ENCODE results near the gene GRB14. TPM values are rescaled to one million over a fixed set of nuclear protein-coding genes. Genes with fewer than 3 reads are reported as not detected.

GRB14 gene
- total RNA-seq, 3 donors from 2014 or later (not counting 1 experiment from before 2014, with no cell fraction given), result not detected

DNA sequence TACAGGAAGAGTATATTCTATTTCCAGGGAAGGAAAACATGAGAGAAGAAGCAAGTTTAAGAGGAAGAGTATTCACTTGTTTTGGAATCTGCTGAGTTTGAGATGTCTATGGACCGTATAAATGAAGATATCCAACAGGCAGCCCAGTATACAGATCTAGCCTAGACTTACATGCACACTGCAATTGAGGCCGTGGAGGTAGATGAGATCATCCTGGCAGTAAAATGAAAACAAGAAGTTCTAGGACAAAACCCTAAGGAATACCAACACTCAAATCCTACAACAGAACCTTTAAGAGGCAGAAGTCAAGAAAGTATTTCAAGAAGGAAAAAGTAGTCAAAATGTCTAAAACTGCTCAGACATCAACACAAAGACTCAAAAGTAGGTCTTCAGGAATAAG is 16.0 kb downstream of the GRB14 start:
- Histone ChIP-seq H3K4me1 (ENCODE audit: control insufficient read depth, insufficient read depth, low read length) (no peaks in the 10 kb centered on the region), H3K4me3 (ENCODE audit: low read length) (no peak overlapping the region), H3K9me3 (ENCODE audit: control insufficient read depth, insufficient read depth, low read length) (no peaks in the 10 kb centered on the region), H3K27ac (ENCODE audit: low read length) (no peak overlapping the region), H3K27me3 (ENCODE audit: control insufficient read depth, insufficient read depth, low read length) (no peaks in the 10 kb centered on the region), H3K36me3 (ENCODE audit: control insufficient read depth, insufficient read depth, low read length) (no peaks in the 10 kb centered on the region)
- Mint-ChIP-seq H3K27me3 (ENCODE audit: low read depth in 2 of 2) (no peaks in the 10 kb centered on the region), H3K9me3 (peaks cover 0 to 3% of the 10 kb centered on the region in 2 donors), H3K27ac (no peak overlapping the region), H3K4me3 (no peak overlapping the region), H3K4me1 (no peaks in the 10 kb centered on the region), H3K36me3 (no peaks in the 10 kb centered on the region)
- no peak for ATAC-seq
- no peak for DNase-seq
- intact Hi-C loops (cut with micrococcal nuclease), result no loop called here
- TF ChIP-seq, protein P1, sequence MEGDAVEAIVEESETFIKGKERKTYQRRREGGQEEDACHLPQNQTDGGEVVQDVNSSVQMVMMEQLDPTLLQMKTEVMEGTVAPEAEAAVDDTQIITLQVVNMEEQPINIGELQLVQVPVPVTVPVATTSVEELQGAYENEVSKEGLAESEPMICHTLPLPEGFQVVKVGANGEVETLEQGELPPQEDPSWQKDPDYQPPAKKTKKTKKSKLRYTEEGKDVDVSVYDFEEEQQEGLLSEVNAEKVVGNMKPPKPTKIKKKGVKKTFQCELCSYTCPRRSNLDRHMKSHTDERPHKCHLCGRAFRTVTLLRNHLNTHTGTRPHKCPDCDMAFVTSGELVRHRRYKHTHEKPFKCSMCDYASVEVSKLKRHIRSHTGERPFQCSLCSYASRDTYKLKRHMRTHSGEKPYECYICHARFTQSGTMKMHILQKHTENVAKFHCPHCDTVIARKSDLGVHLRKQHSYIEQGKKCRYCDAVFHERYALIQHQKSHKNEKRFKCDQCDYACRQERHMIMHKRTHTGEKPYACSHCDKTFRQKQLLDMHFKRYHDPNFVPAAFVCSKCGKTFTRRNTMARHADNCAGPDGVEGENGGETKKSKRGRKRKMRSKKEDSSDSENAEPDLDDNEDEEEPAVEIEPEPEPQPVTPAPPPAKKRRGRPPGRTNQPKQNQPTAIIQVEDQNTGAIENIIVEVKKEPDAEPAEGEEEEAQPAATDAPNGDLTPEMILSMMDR (IDR thresholded peaks at IDR 0.05), result no peak
- WGBS (ENCODE audit: insufficient coverage), result 100% methylated on average over 1 of the region's 2 CpGs

DNA sequence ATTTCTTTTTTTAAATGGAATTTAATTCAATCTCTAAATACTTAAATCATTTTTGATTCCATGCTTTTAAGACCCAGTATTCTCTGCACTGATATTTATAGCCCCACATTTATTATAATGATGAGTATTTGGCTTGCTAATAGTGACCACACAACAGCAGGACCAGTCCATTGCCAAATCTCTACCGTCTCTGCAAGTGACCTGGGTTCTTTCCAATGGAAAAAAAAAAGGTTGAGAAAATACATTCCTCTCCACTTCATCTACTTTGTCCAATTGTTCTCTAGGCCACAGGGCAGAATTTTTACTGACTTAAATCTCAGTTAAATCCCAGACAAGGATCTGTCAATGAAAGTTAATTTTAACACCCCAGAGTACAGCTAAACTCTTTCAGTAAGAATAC is 20.5 kb downstream of the GRB14 start:
- 63% methylated on average over 1 of the region's 1 CpG for WGBS (ENCODE audit: insufficient coverage)
- Histone ChIP-seq H3K27ac (ENCODE audit: low read length) (no peak overlapping the region), H3K4me3 (ENCODE audit: low read length) (no peak overlapping the region), H3K9me3 (ENCODE audit: control insufficient read depth, insufficient read depth, low read length) (no peaks in the 10 kb centered on the region), H3K27me3 (ENCODE audit: control insufficient read depth, insufficient read depth, low read length) (no peaks in the 10 kb centered on the region), H3K36me3 (ENCODE audit: control insufficient read depth, insufficient read depth, low read length) (no peaks in the 10 kb centered on the region), H3K4me1 (ENCODE audit: control insufficient read depth, insufficient read depth, low read length) (no peaks in the 10 kb centered on the region)
- Mint-ChIP-seq H3K36me3 (no peaks in the 10 kb centered on the region), H3K4me3 (no peak overlapping the region), H3K4me1 (no peaks in the 10 kb centered on the region), H3K27me3 (ENCODE audit: low read depth in 2 of 2) (no peaks in the 10 kb centered on the region), H3K9me3 (peaks cover 0 to 7% of the 10 kb centered on the region in 2 donors), H3K27ac (no peak overlapping the region)
- ATAC-seq (no peak), DNase-seq (no peak)
- TF ChIP-seq, protein P1 (IDR thresholded peaks at IDR 0.05), result no peak
- intact Hi-C loops (cut with micrococcal nuclease), result no loop called here

DNA sequence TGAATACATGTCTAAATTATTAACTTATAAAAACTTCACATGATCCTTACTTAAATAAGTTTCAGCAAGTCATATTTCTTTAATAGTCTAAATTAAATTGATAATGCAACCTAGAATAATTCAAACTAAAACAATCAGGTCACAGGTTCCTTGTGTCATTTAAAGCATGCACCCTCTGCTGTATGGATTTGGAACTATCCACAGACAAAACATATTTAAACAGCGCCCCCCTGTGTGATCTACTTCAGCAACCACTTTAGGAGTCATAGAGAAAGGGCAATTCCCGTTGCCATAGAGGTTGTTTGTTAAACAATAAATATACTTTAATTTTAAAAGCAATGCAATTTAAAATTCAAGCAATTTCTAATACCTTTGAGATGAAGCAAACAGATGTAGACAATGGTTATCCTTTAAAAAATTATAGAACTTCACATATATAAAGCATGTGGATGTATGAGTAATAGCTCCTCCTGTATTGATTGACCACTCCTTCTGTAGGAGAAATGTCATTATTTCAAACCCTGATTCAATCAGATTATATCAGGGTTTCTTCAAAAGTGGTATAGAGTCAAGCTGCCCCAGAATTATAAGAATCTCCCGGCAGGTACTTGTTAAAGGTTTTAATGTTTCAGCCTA is 21.2 kb downstream of the GRB14 start:
- TF ChIP-seq, protein P1 (IDR thresholded peaks at IDR 0.05), result no peak
- H3K27me3 Mint-ChIP-seq (ENCODE audit: low read depth in 2 of 2), result no peaks in the 10 kb centered on the region
- H3K4me1 Mint-ChIP-seq, result no peaks in the 10 kb centered on the region
- Histone ChIP-seq H3K36me3 (ENCODE audit: control insufficient read depth, insufficient read depth, low read length) (no peaks in the 10 kb centered on the region), H3K4me1 (ENCODE audit: control insufficient read depth, insufficient read depth, low read length) (no peaks in the 10 kb centered on the region), H3K27ac (ENCODE audit: low read length) (no peak overlapping the region), H3K4me3 (ENCODE audit: low read length) (no peak overlapping the region), H3K27me3 (ENCODE audit: control insufficient read depth, insufficient read depth, low read length) (no peaks in the 10 kb centered on the region), H3K9me3 (ENCODE audit: control insufficient read depth, insufficient read depth, low read length) (no peaks in the 10 kb centered on the region)
- no peak overlapping the region for H3K4me3 Mint-ChIP-seq
- peak in 1 of 2 donors; percentile 2 for DNase-seq
- H3K36me3 Mint-ChIP-seq, result no peaks in the 10 kb centered on the region
- H3K27ac Mint-ChIP-seq, result no peak overlapping the region
- 43% methylated on average over 2 of the region's 3 CpGs for WGBS (ENCODE audit: insufficient coverage)
- peaks cover 2 to 11% of the 10 kb centered on the region in 2 donors for H3K9me3 Mint-ChIP-seq
- intact Hi-C loops (cut with micrococcal nuclease), result no loop called here
- ATAC-seq, result no peak

DNA sequence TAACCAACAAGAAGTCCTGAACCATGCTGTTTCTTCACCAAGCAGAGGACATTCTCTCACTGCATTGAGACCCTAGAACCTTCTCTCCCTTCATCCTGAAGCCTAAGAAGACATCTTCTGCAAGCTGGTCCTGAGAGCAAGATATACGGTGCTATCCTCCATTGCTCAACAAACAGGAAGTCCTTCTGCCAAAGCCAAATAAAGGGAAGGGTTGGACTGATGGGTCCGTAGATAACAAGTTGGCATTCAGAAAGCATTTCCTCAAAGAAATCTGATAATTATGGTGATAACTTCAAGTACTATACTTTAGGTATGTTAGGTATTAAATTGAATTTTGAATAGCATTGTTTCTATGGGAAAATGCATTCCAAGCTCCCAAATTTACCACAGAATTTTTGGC is 23.3 kb downstream of the GRB14 start:
- Histone ChIP-seq H3K27me3 (ENCODE audit: control insufficient read depth, insufficient read depth, low read length) (no peaks in the 10 kb centered on the region), H3K4me3 (ENCODE audit: low read length) (no peak overlapping the region), H3K4me1 (ENCODE audit: control insufficient read depth, insufficient read depth, low read length) (no peaks in the 10 kb centered on the region), H3K9me3 (ENCODE audit: control insufficient read depth, insufficient read depth, low read length) (no peaks in the 10 kb centered on the region), H3K27ac (ENCODE audit: low read length) (no peak overlapping the region), H3K36me3 (ENCODE audit: control insufficient read depth, insufficient read depth, low read length) (no peaks in the 10 kb centered on the region)
- no peaks in the 10 kb centered on the region for H3K36me3 Mint-ChIP-seq
- H3K9me3 Mint-ChIP-seq, result peaks cover 2 to 9% of the 10 kb centered on the region in 2 donors
- TF ChIP-seq, protein P1 (IDR thresholded peaks at IDR 0.05), result no peak
- no peak overlapping the region for H3K27ac Mint-ChIP-seq
- no peaks in the 10 kb centered on the region for H3K27me3 Mint-ChIP-seq (ENCODE audit: low read depth in 2 of 2)
- H3K4me1 Mint-ChIP-seq, result no peaks in the 10 kb centered on the region
- intact Hi-C loops (cut with micrococcal nuclease), result no loop called here
- DNase-seq (no peak), ATAC-seq (no peak)
- 17% methylated on average over 2 of the region's 2 CpGs for WGBS (ENCODE audit: insufficient coverage)
- no peak overlapping the region for H3K4me3 Mint-ChIP-seq
